ENCODE data around the gene SP7.

Gene SP7

GRCh38 chr12:53344824-53345485, 8.8 kb upstream of the SP7 start:
- peak overlapping the region; percentile 46 for H3K27ac ChIP-seq
- no peak for TF ChIP-seq ZFX (IDR thresholded peaks at IDR 0.05; ENCODE audit: borderline replicate concordance)
- TF ChIP-seq CTCF (IDR thresholded peaks at IDR 0.05): peak; percentile 90

- TF ChIP-seq CTCF (IDR thresholded peaks at IDR 0.05): no peak
- no peak for TF ChIP-seq ZFX (IDR thresholded peaks at IDR 0.05; ENCODE audit: borderline replicate concordance)
- H3K27ac ChIP-seq: peak overlapping the region; percentile 46
Measured at GRCh38 chr12:53344487-53344823, 8.3 kb upstream of the SP7 start.

- TF ChIP-seq CTCF (IDR thresholded peaks at IDR 0.05) (no peak), ZFX (IDR thresholded peaks at IDR 0.05; ENCODE audit: borderline replicate concordance) (no peak)
- no peak overlapping the region for H3K27ac ChIP-seq
Measured at GRCh38 chr12:53343969-53344368, 7.8 kb upstream of the SP7 start.

- no peak for TF ChIP-seq CTCF (IDR thresholded peaks at IDR 0.05)
- TF ChIP-seq ZFX (IDR thresholded peaks at IDR 0.05; ENCODE audit: borderline replicate concordance): no peak
- no peak overlapping the region for H3K27ac ChIP-seq
Measured at GRCh38 chr12:53343449-53343848, 7.3 kb upstream of the SP7 start.

- no peak for TF ChIP-seq ZFX (IDR thresholded peaks at IDR 0.05; ENCODE audit: borderline replicate concordance)
- no peak overlapping the region for H3K27ac ChIP-seq
Measured at GRCh38 chr12:53340398-53340797, 4.2 kb upstream of the SP7 start.

GRCh38 chr12:53338916-53339315, 2.8 kb upstream of the SP7 start:
- TF ChIP-seq ZFX (IDR thresholded peaks at IDR 0.05; ENCODE audit: borderline replicate concordance): no peak
- no peak for TF ChIP-seq CTCF (IDR thresholded peaks at IDR 0.05)
- H3K27ac ChIP-seq: no peak overlapping the region

- no peak overlapping the region for H3K27ac ChIP-seq
- TF ChIP-seq ZFX (IDR thresholded peaks at IDR 0.05; ENCODE audit: borderline replicate concordance) (no peak), CTCF (IDR thresholded peaks at IDR 0.05) (no peak)
Measured at GRCh38 chr12:53338017-53338416, 1.9 kb upstream of the SP7 start.

GRCh38 chr12:53334822-53335221, 1.3 kb downstream of the SP7 start:
- no peak for TF ChIP-seq ZFX (IDR thresholded peaks at IDR 0.05; ENCODE audit: borderline replicate concordance)
- no peak for TF ChIP-seq CTCF (IDR thresholded peaks at IDR 0.05)
- no peak overlapping the region for H3K27ac ChIP-seq

All from 22Rv1 (cell line).